Kidney (tissue), 14 donors: Measurements from ENCODE around the gene SOCS1. TPM values are rescaled to one million over a fixed set of nuclear protein-coding genes. Genes with fewer than 3 reads are reported as not detected.
"Not testable (repeated sequence)": the region's sequence is repeated elsewhere in the genome, so short reads cannot be mapped to it uniquely, and the experiment has no call there.

Source experiments
- DNase-seq, 5 donors: peaks; one replicate each; pipeline ENCODE4 v3.0.0-alpha.2; 2013 to 2020
- FAIRE-seq: peaks from 2 replicates; lab custom pipeline; 2012; peaks lifted over from hg19 to GRCh38; lab: Jason Lieb, UNC
- H3K27ac ChIP-seq, 2 donors: one replicate each; pipeline ENCODE4 v1.7.0; 2013; ENCODE audit warnings: low read depth in 2 of 2, low read length in 2 of 2, inconsistent platforms in 1 of 2
- H3K27me3 ChIP-seq: one replicate; pipeline ENCODE4 v1.7.1; 2013; ENCODE audit warnings: low read length, inconsistent platforms; ENCODE audit not compliant: control insufficient read depth, insufficient read depth
- H3K36me3 ChIP-seq, 3 donors: one replicate each; pipeline versions ENCODE4 v1.7.0 to v1.7.1; 2013; ENCODE audit warnings: low read length in 3 of 3, control low read depth in 1 of 3, inconsistent platforms in 1 of 3; ENCODE audit not compliant: insufficient read depth in 3 of 3, control insufficient read depth in 2 of 3
- H3K4me1 ChIP-seq, 3 donors: one replicate each; pipeline versions ENCODE4 v1.7.0 to v1.7.1; 2013; ENCODE audit warnings: low read length in 3 of 3, inconsistent platforms in 1 of 3, low read depth in 1 of 3; ENCODE audit not compliant: control insufficient read depth in 2 of 3, insufficient read depth in 2 of 3
- H3K4me3 ChIP-seq, 3 donors: one replicate each; pipeline versions ENCODE4 v1.7.0 to v1.8.1; 2013; ENCODE audit warnings: low read length in 3 of 3, control low read depth in 1 of 3, inconsistent platforms in 1 of 3
- H3K9ac ChIP-seq, 3 donors: one replicate each; pipeline versions ENCODE4 v1.7.0 to v1.7.1; 2013; ENCODE audit warnings: low read length in 3 of 3, control low read depth in 1 of 3, inconsistent platforms in 1 of 3
- H3K9me3 ChIP-seq, 3 donors: one replicate each; pipeline versions ENCODE4 v1.7.0 to v1.7.1; 2013; ENCODE audit warnings: low read length in 3 of 3, control low read depth in 1 of 3, inconsistent platforms in 1 of 3; ENCODE audit not compliant: control insufficient read depth in 2 of 3, insufficient read depth in 1 of 3
- CTCF ChIP-seq: IDR thresholded peaks from 3 replicates; pipeline ENCODE4 v1.5.1; 2012; ENCODE audit warnings: mild to moderate bottlenecking, moderate library complexity, borderline replicate concordance; ENCODE audit not compliant: insufficient read depth; ENCODE audit errors: extremely low read depth
- intact Hi-C: fragments of 100-400 bp; cut with DNase I; formaldehyde crosslinking; loops from one replicate; pipeline ENCODE4 v1.11.1; 2022
- polyA plus RNA-seq: library from polyadenylated mRNA; stranded (reverse); fragments of 350-450 nt; fragmentation: Illumina TruSeq; extraction: RNeasy Lipid Tissue Mini Kit (QIAGEN cat#74804); gene quantifications from one replicate; pipeline ENCODE4 v1.2.3, GENCODE V29; 2014; ENCODE audit warnings: low read depth, low replicate concordance; ENCODE audit not compliant: insufficient read depth
- total RNA-seq: library from RNA; stranded (reverse); fragmentation: NEBNext Ultra II Directional; extraction: Animal tissue kit (Norgen Biotek cat#: 25700); gene quantifications from one replicate; pipeline ENCODE4 v1.2.1, GENCODE V29; 2021
- donor health status: control.
- donor health status: control.
- donor health status: control.
- donor health status: control.
- donor health status: control.
- donor health status: DM: yes; HTN: yes; CAD: no.
- donor health status: Normal renal cell carcinoma (clear cell type).

Gene SOCS1
- total and polyA plus RNA-seq, 2 donors from 2014 or later, result 10.4 to 21.8 TPM

GRCh38 chr16:11299865-11300559 is 44.0 kb upstream of the SOCS1 start:
- Histone ChIP-seq H3K9me3 (peaks cover 0 to 2% (median 0%) of the 10 kb centered on the region in 3 donors), H3K27me3 (no peaks in the 10 kb centered on the region), H3K9ac (peak overlapping the region in 1 of 3 donors; percentile 46), H3K27ac (no peak overlapping the region), H3K4me3 (no peak overlapping the region), H3K4me1 (peaks cover 3 to 17% (median 4%) of the 10 kb centered on the region in 3 donors), H3K36me3 (no peaks in the 10 kb centered on the region)
- intact Hi-C loops, result no loop called here
- DNase-seq (peak in 2 of 5 donors; percentile 27 to 34), FAIRE-seq (no peak)
- TF ChIP-seq CTCF, result no peak

- H3K4me3 ChIP-seq, intact Hi-C loops, H3K9me3 ChIP-seq, H3K36me3 ChIP-seq, FAIRE-seq, H3K9ac ChIP-seq, H3K27ac ChIP-seq, H3K27me3 ChIP-seq: not testable (repeated sequence)
- DNase-seq, result peak in 2 of 5 donors; percentile 45 to 47
- H3K4me1 ChIP-seq, result peaks cover 3 to 17% (median 4%) of the 10 kb centered on the region in 3 donors
Measured at GRCh38 chr16:11298950-11299547, 43.0 kb upstream of the SOCS1 start.

GRCh38 chr16:11298143-11298900 is 42.3 kb upstream of the SOCS1 start:
- Histone ChIP-seq H3K36me3 (no peaks in the 10 kb centered on the region), H3K27ac (peak overlapping the region; percentile 36 to 81), H3K9ac (no peak overlapping the region), H3K9me3 (no peaks in the 10 kb centered on the region), H3K4me1 (peaks cover 0 to 17% (median 3%) of the 10 kb centered on the region in 3 donors), H3K4me3 (no peak overlapping the region), H3K27me3 (no peaks in the 10 kb centered on the region)
- DNase-seq (no peak), FAIRE-seq (no peak)
- TF ChIP-seq CTCF, result no peak
- intact Hi-C loops, result no loop called here
